ENCODE data around the gene CSRP2. TPM values are rescaled to one million over a fixed set of nuclear protein-coding genes. Genes with fewer than 3 reads are reported as not detected.

The CSRP2 gene
- total RNA-seq, 2 experiments from 2014 or later = 1.2 TPM; not detected in 1

DNA sequence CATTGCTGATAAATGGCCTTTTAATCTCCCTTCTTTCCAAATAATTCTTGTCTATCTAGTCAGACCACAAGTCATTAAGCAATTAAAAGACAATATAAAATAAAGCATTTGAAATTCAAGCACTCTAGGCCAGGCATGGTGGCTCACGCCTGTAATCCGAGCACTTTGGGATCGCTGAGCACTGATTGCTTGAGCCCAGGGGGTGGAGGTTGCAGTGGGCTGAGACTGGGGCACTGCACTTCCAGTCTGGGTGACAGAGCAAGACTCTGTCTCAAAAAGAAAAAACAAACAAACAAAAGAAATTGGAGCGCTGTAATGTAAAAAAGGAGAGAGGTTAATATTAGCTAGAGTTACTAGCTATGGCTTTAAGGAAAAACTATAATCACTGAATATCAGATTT is 30.5 kb upstream of the CSRP2 start:
- no peaks in the 10 kb centered on the region for H3K36me3 Mint-ChIP-seq
- ATAC-seq = no peak
- peaks cover 29% of the 10 kb centered on the region for H3K27me3 Mint-ChIP-seq
- H3K9me3 Mint-ChIP-seq (ENCODE audit: low read depth) = no peaks in the 10 kb centered on the region
- DNase-seq = no peak
- no peak overlapping the region for H3K4me3 Mint-ChIP-seq
- no peaks in the 10 kb centered on the region for H3K4me1 Mint-ChIP-seq
- CTCF ChIA-PET = interaction anchor here (1.5 kb wide), 1 partner anchor 101 kb away, joined by 3 read pairs; no protein-coding TSS in a partner anchor
- H3K27ac Mint-ChIP-seq = no peak overlapping the region

- Mint-ChIP-seq H3K4me1 (no peaks in the 10 kb centered on the region), H3K27ac (no peak overlapping the region), H3K4me3 (no peak overlapping the region), H3K9me3 (ENCODE audit: low read depth) (no peaks in the 10 kb centered on the region), H3K27me3 (peaks cover 32% of the 10 kb centered on the region), H3K36me3 (no peaks in the 10 kb centered on the region)
- DNase-seq (no peak), ATAC-seq (no peak)
- CTCF ChIA-PET = no interaction called here
These were observed 29.6 kb upstream of the CSRP2 start for GRCh38 chr12:76908303-76909017.

GRCh38 chr12:76901628-76902380 is 23.0 kb upstream of the CSRP2 start:
- DNase-seq = no peak
- no peak overlapping the region for H3K4me3 Mint-ChIP-seq
- CTCF ChIA-PET = interaction anchor here (0.7 kb wide), 1 partner anchor 43 kb away, joined by 6 read pairs; no protein-coding TSS in a partner anchor

DNA sequence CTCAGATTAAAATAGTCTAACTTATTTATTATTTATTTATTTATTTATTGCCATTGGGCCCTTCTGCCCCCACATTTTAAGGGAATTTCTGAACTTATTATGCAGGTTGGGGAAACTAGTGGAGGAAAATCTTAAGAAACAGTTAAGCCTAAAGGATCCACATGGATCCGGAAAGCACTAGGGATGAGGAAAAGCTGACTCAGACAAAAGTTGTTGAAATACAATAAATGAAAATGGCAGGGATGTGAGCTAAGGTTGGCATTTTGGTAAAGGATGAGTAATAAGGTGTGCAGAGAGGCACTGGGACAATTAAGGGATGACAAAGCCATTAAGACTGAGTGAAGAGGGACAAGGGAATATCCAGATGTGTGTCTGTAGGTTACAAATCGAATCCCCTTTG is 20.7 kb upstream of the CSRP2 start:
- CTCF ChIA-PET = no interaction called here
- DNase-seq = no peak
- Mint-ChIP-seq H3K9me3 (ENCODE audit: low read depth) (no peaks in the 10 kb centered on the region), H3K27me3 (peaks cover 5% of the 10 kb centered on the region), H3K36me3 (no peaks in the 10 kb centered on the region), H3K4me1 (peaks cover 4% of the 10 kb centered on the region), H3K27ac (no peak overlapping the region), H3K4me3 (no peak overlapping the region)
- no peak for ATAC-seq

More at GRCh38 chr12:76901628-76902380, 23.0 kb upstream of the CSRP2 start:
- peaks cover 4% of the 10 kb centered on the region for H3K4me1 Mint-ChIP-seq
- peaks cover 6% of the 10 kb centered on the region for H3K27me3 Mint-ChIP-seq
- no peaks in the 10 kb centered on the region for H3K36me3 Mint-ChIP-seq
- H3K27ac Mint-ChIP-seq = no peak overlapping the region
- H3K9me3 Mint-ChIP-seq (ENCODE audit: low read depth) = no peaks in the 10 kb centered on the region
- ATAC-seq = no peak

- CTCF ChIA-PET = no interaction called here
These were observed 19.6 kb upstream of the CSRP2 start for GRCh38 chr12:76898442-76898841.

DNA sequence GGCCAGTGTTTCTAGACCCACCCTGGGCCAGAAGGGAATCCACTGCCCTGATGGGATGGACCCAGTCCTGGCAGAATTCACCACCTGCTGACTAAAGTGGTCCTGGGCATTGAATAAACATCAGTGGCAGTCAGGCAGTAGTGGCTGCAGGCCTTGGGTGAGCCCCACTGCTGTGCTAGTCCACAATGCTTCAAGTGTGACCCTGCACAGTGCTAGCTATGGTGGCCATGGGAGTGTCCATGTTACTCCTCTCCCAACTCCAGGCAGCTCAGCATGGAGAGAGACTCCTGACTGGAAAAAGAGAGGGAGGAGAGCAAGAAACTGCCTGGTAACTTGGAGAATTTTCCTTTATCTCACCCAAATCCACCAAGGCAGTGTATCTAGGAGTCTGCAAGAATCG is 17.5 kb upstream of the CSRP2 start:
- CTCF ChIA-PET = no interaction called here
- Mint-ChIP-seq H3K36me3 (no peaks in the 10 kb centered on the region), H3K9me3 (ENCODE audit: low read depth) (no peaks in the 10 kb centered on the region), H3K27ac (no peak overlapping the region), H3K4me1 (no peaks in the 10 kb centered on the region), H3K27me3 (peaks cover 6% of the 10 kb centered on the region), H3K4me3 (no peak overlapping the region)
- no peak for DNase-seq
- no peak for ATAC-seq

More at GRCh38 chr12:76898442-76898841, 19.6 kb upstream of the CSRP2 start:
- H3K9me3 Mint-ChIP-seq (ENCODE audit: low read depth) = no peaks in the 10 kb centered on the region
- DNase-seq (no peak), ATAC-seq (no peak)
- H3K36me3 Mint-ChIP-seq = no peaks in the 10 kb centered on the region
- H3K27me3 Mint-ChIP-seq = peaks cover 2% of the 10 kb centered on the region
- H3K27ac Mint-ChIP-seq = no peak overlapping the region
- H3K4me3 Mint-ChIP-seq = no peak overlapping the region
- H3K4me1 Mint-ChIP-seq = peaks cover 4% of the 10 kb centered on the region

- no peaks in the 10 kb centered on the region for H3K4me1 Mint-ChIP-seq
- DNase-seq = no peak
- H3K36me3 Mint-ChIP-seq = no peaks in the 10 kb centered on the region
- H3K9me3 Mint-ChIP-seq (ENCODE audit: low read depth) = no peaks in the 10 kb centered on the region
- no peak for ATAC-seq
- H3K4me3 Mint-ChIP-seq = no peak overlapping the region
- peaks cover 9% of the 10 kb centered on the region for H3K27me3 Mint-ChIP-seq
- CTCF ChIA-PET = interaction anchor here (1.4 kb wide), 1 partner anchor 12 kb away, joined by 3 read pairs; no protein-coding TSS in a partner anchor
- no peak overlapping the region for H3K27ac Mint-ChIP-seq
These were observed 17.0 kb upstream of the CSRP2 start for GRCh38 chr12:76895796-76896195.

- Mint-ChIP-seq H3K27me3 (peaks cover 9% of the 10 kb centered on the region), H3K9me3 (ENCODE audit: low read depth) (no peaks in the 10 kb centered on the region), H3K36me3 (no peaks in the 10 kb centered on the region), H3K4me1 (no peaks in the 10 kb centered on the region), H3K4me3 (no peak overlapping the region), H3K27ac (no peak overlapping the region)
- DNase-seq (no peak), ATAC-seq (no peak)
- CTCF ChIA-PET = no interaction called here
These were observed 12.8 kb upstream of the CSRP2 start for GRCh38 chr12:76891609-76892008.

DNA sequence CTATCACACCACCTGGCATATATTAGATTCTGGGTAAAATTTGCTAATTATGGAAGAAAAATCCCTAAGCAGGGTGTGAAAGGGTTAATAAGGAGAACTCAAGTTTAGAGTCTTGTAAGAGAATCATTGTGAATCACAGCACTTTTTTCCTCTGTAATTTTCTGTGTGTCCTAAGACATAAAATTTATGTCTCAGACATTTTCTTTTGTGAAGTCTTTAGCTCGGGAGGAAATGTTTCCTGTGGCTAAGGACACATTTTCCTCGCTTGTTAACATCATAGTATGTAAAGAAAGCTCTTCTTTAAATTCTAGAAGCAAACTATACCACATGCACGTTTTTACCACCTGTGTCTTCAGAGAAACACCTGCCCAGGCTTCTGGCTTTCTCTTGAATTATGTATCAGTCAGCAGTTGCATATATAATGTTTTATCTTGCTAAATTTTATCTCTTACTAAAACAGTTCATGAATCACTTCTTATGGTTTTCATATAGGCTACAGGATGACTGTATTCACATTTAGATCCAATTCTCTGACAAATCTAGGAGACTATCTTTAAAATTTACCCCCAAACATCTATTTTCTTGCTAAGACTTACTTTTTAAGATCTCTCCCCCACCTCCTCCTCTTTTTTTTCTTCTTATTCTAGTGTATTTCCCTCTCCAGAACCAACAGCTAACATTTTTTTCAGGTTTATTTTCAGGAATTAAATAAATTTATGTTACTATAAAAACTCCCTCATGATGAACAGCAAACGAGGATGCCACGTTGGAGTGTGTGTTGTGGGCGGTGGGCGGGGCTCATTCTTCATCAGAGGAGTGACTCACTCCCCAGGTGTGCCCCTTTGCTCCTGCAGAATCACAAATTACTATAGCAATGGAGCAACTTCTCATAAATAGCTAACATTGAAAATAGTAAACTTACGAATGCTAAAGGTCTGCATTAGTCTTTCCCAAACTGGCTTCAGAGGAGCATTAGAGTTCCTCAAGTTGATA is 11.6 kb upstream of the CSRP2 start:
- peaks cover 9% of the 10 kb centered on the region for H3K27me3 Mint-ChIP-seq
- no peaks in the 10 kb centered on the region for H3K9me3 Mint-ChIP-seq (ENCODE audit: low read depth)
- H3K4me3 Mint-ChIP-seq = no peak overlapping the region
- no peaks in the 10 kb centered on the region for H3K4me1 Mint-ChIP-seq
- H3K27ac Mint-ChIP-seq = no peak overlapping the region
- no peaks in the 10 kb centered on the region for H3K36me3 Mint-ChIP-seq
- DNase-seq (no peak), ATAC-seq (no peak)
- CTCF ChIA-PET = no interaction called here

- Mint-ChIP-seq H3K36me3 (no peaks in the 10 kb centered on the region), H3K27me3 (peaks cover 10% of the 10 kb centered on the region), H3K4me3 (no peak overlapping the region), H3K9me3 (ENCODE audit: low read depth) (no peaks in the 10 kb centered on the region), H3K4me1 (no peaks in the 10 kb centered on the region), H3K27ac (no peak overlapping the region)
- ATAC-seq (no peak), DNase-seq (no peak)
- CTCF ChIA-PET = interaction anchor here (0.9 kb wide), 1 partner anchor 54 kb away, joined by 3 read pairs; no protein-coding TSS in a partner anchor
These were observed 10.0 kb upstream of the CSRP2 start for GRCh38 chr12:76888775-76889174.

DNA sequence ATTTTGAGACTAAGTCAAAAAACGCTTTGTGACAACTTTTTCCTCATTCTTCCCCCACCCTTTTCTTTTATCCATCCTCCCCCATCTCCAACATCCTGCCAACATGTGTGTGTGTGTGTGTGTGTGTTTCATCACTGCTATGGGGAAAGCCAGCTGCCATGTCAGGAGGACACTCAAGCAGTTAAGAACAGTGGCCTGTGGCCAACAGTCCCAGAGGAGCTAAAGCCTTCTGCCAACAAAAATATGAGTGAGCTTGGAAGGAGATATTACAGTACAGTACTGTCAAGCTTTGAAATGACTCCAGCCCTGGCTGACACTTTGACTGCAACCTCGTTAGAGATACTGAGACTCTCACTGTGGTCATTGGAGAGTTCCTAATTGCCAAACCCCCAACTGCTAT is 5.0 kb upstream of the CSRP2 start:
- ATAC-seq (no peak), DNase-seq (no peak)
- no peaks in the 10 kb centered on the region for H3K9me3 Mint-ChIP-seq (ENCODE audit: low read depth)
- no peak overlapping the region for H3K4me3 Mint-ChIP-seq
- H3K36me3 Mint-ChIP-seq = no peaks in the 10 kb centered on the region
- CTCF ChIA-PET = interaction anchor here (1.0 kb wide), 1 partner anchor 11 kb away, joined by 3 read pairs; no protein-coding TSS in a partner anchor
- H3K27me3 Mint-ChIP-seq = peaks cover 37% of the 10 kb centered on the region
- no peak overlapping the region for H3K27ac Mint-ChIP-seq
- peaks cover 2% of the 10 kb centered on the region for H3K4me1 Mint-ChIP-seq

DNA sequence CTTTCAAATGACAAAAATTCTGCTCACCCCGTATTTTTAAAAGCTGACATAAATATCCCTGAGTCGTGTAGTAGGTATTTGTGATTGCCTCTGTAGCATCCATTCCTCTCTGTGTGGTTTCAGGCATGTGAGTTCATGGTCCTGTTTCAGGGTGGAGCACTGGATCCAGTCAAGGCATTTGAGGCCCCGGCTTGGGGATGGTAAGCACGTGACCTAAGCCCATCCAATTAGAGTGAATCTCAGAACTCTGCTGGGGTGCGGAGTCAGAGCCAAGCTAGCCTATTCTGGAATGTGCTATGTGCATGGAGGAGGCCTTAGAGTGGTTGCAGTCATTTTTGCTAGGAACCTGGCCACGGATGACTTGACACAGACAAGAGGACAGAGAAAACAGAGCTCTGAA is 4.3 kb upstream of the CSRP2 start:
- H3K36me3 Mint-ChIP-seq = no peaks in the 10 kb centered on the region

GRCh38 chr12:76882367-76882766 is 3.5 kb upstream of the CSRP2 start:
- Mint-ChIP-seq H3K9me3 (ENCODE audit: low read depth) (no peaks in the 10 kb centered on the region), H3K4me3 (no peak overlapping the region), H3K27me3 (peaks cover 49% of the 10 kb centered on the region), H3K4me1 (peaks cover 10% of the 10 kb centered on the region), H3K36me3 (no peaks in the 10 kb centered on the region), H3K27ac (no peak overlapping the region)
- no peak for ATAC-seq
- DNase-seq = no peak
- CTCF ChIA-PET = no interaction called here

More for the DNA sequence above, 4.3 kb upstream of the CSRP2 start:
- no peaks in the 10 kb centered on the region for H3K9me3 Mint-ChIP-seq (ENCODE audit: low read depth)
- H3K4me3 Mint-ChIP-seq = no peak overlapping the region
- peaks cover 5% of the 10 kb centered on the region for H3K4me1 Mint-ChIP-seq
- no peak overlapping the region for H3K27ac Mint-ChIP-seq
- H3K27me3 Mint-ChIP-seq = peaks cover 42% of the 10 kb centered on the region
- ATAC-seq (no peak), DNase-seq (no peak)
- CTCF ChIA-PET = interaction anchor here (1.0 kb wide), 1 partner anchor 12 kb away, joined by 3 read pairs; no protein-coding TSS in a partner anchor
